Muscle layer of duodenum (tissue), 2 donors: ENCODE measurements around the gene LENEP.

ENCODE experiments used
- H3K27ac ChIP-seq: one replicate; pipeline ENCODE4 v1.7.0; 2013; ENCODE audit warnings: mild to moderate bottlenecking, low read length
- H3K27me3 ChIP-seq: one replicate; pipeline ENCODE4 v1.7.0; 2013; ENCODE audit warnings: low read depth, mild to moderate bottlenecking, control low read depth, low read length
- H3K36me3 ChIP-seq, 2 donors: one replicate each; pipeline ENCODE4 v1.7.0; 2013; ENCODE audit warnings: low read length in 2 of 2, control low read depth in 1 of 2, mild to moderate bottlenecking in 1 of 2; ENCODE audit not compliant: insufficient read depth in 2 of 2, control insufficient read depth in 1 of 2
- H3K4me1 ChIP-seq, 2 donors: one replicate each; pipeline ENCODE4 v1.7.0; 2013; ENCODE audit warnings: low read length in 2 of 2, mild to moderate bottlenecking in 2 of 2, control low read depth in 1 of 2, moderate library complexity in 1 of 2; ENCODE audit not compliant: insufficient read depth in 2 of 2, control insufficient read depth in 1 of 2
- H3K4me3 ChIP-seq, 2 donors: one replicate each; pipeline ENCODE4 v1.7.0; 2013; ENCODE audit warnings: low read length in 2 of 2, low read depth in 1 of 2, mild to moderate bottlenecking in 1 of 2
- H3K9me3 ChIP-seq, 2 donors: one replicate each; pipeline ENCODE4 v1.7.0; 2013; ENCODE audit warnings: low read length in 2 of 2, control low read depth in 1 of 2, mild to moderate bottlenecking in 1 of 2; ENCODE audit not compliant: control insufficient read depth in 1 of 2
- donor health status: healthy.

Gene LENEP

GRCh38 chr1:155016231-155016831 is 22.9 kb downstream of the LENEP start:
- Histone ChIP-seq H3K4me3 (peak overlapping the region in 1 of 2 donors; percentile 21), H3K9me3 (no peaks in the 10 kb centered on the region), H3K27ac (peak overlapping the region; percentile 82), H3K4me1 (peaks cover 12 to 32% of the 10 kb centered on the region in 2 donors), H3K27me3 (no peaks in the 10 kb centered on the region), H3K36me3 (peaks cover 4 to 23% of the 10 kb centered on the region in 2 donors)

GRCh38 chr1:155017041-155017945 is 23.9 kb downstream of the LENEP start:
- Histone ChIP-seq H3K27me3 (no peaks in the 10 kb centered on the region), H3K4me3 (peak overlapping the region; percentile 48 to 49), H3K36me3 (peaks cover 4 to 23% of the 10 kb centered on the region in 2 donors), H3K4me1 (peaks cover 11 to 23% of the 10 kb centered on the region in 2 donors), H3K9me3 (no peaks in the 10 kb centered on the region), H3K27ac (peak overlapping the region; percentile 82)

GRCh38 chr1:155017946-155018316 is 24.5 kb downstream of the LENEP start:
- Histone ChIP-seq H3K27me3 (no peaks in the 10 kb centered on the region), H3K4me1 (peaks cover 8 to 19% of the 10 kb centered on the region in 2 donors), H3K27ac (peak overlapping the region; percentile 58), H3K9me3 (no peaks in the 10 kb centered on the region), H3K36me3 (peaks cover 4 to 23% of the 10 kb centered on the region in 2 donors), H3K4me3 (peak overlapping the region; percentile 48 to 49)

- H3K36me3 ChIP-seq, result peaks cover 4 to 23% of the 10 kb centered on the region in 2 donors
- no peak overlapping the region for H3K4me3 ChIP-seq
- no peaks in the 10 kb centered on the region for H3K9me3 ChIP-seq
- H3K27me3 ChIP-seq, result no peaks in the 10 kb centered on the region
- no peak overlapping the region for H3K27ac ChIP-seq
- H3K4me1 ChIP-seq, result peaks cover 4 to 19% of the 10 kb centered on the region in 2 donors
Measured at GRCh38 chr1:155018617-155019348, 25.4 kb downstream of the LENEP start.

- Histone ChIP-seq H3K4me1 (peaks cover 4 to 19% of the 10 kb centered on the region in 2 donors), H3K27ac (no peak overlapping the region), H3K27me3 (no peaks in the 10 kb centered on the region), H3K36me3 (peaks cover 4 to 17% of the 10 kb centered on the region in 2 donors), H3K4me3 (no peak overlapping the region), H3K9me3 (no peaks in the 10 kb centered on the region)
Measured at GRCh38 chr1:155019377-155020245, 26.2 kb downstream of the LENEP start.

GRCh38 chr1:155022136-155022926 is 28.9 kb downstream of the LENEP start:
- Histone ChIP-seq H3K4me3 (no peak overlapping the region), H3K27me3 (no peaks in the 10 kb centered on the region), H3K4me1 (peaks cover 0 to 9% of the 10 kb centered on the region in 2 donors), H3K36me3 (no peaks in the 10 kb centered on the region), H3K9me3 (no peaks in the 10 kb centered on the region), H3K27ac (no peak overlapping the region)

GRCh38 chr1:155022927-155023236 is 29.5 kb downstream of the LENEP start:
- Histone ChIP-seq H3K27ac (no peak overlapping the region), H3K27me3 (no peaks in the 10 kb centered on the region), H3K4me1 (peaks cover 0 to 4% of the 10 kb centered on the region in 2 donors), H3K9me3 (no peaks in the 10 kb centered on the region), H3K4me3 (no peak overlapping the region), H3K36me3 (no peaks in the 10 kb centered on the region)

GRCh38 chr1:155023627-155024026 is 30.2 kb downstream of the LENEP start:
- Histone ChIP-seq H3K27me3 (no peaks in the 10 kb centered on the region), H3K27ac (no peak overlapping the region), H3K4me3 (no peak overlapping the region)

GRCh38 chr1:155024315-155024714 is 30.9 kb downstream of the LENEP start:
- H3K9me3 ChIP-seq, result no peaks in the 10 kb centered on the region
- H3K4me3 ChIP-seq, result no peak overlapping the region
- H3K27ac ChIP-seq, result no peak overlapping the region
- H3K36me3 ChIP-seq, result no peaks in the 10 kb centered on the region
- no peaks in the 10 kb centered on the region for H3K4me1 ChIP-seq
- no peaks in the 10 kb centered on the region for H3K27me3 ChIP-seq

More at GRCh38 chr1:155023627-155024026, 30.2 kb downstream of the LENEP start:
- H3K9me3 ChIP-seq, result no peaks in the 10 kb centered on the region
- H3K4me1 ChIP-seq, result no peaks in the 10 kb centered on the region
- no peaks in the 10 kb centered on the region for H3K36me3 ChIP-seq

- Histone ChIP-seq H3K4me3 (no peak overlapping the region), H3K27me3 (no peaks in the 10 kb centered on the region), H3K4me1 (no peaks in the 10 kb centered on the region), H3K9me3 (no peaks in the 10 kb centered on the region), H3K36me3 (no peaks in the 10 kb centered on the region), H3K27ac (no peak overlapping the region)
Measured at GRCh38 chr1:155026154-155026553, 32.8 kb downstream of the LENEP start.
